Activated T-helper 2 cell treated with anti-CD3 and anti-CD28 coated beads, Interferon-gamma antibody, Interleukin-2, Interleukin-4, amounts not matched to agents 10 μg/mL and 5 μg/mL and 100 μg/mL, durations not matched to agents 14 hours and 24 hours and 36 hours (primary cell): ENCODE data around the gene SAE1. TPM values are rescaled to one million over a fixed set of nuclear protein-coding genes. Genes with fewer than 3 reads are reported as not detected.

Experiments
- DNase-seq: peaks from one replicate; pipeline ENCODE4 v3.0.0; 2021; ENCODE audit warnings: low spot score
- H3K27ac Mint-ChIP-seq: one replicate; pipeline ENCODE4 v1.8.0; 2021; ENCODE audit warnings: mixed read lengths
- H3K27me3 Mint-ChIP-seq: one replicate; pipeline ENCODE4 v1.8.0; 2021; ENCODE audit warnings: low read depth, mixed read lengths
- H3K36me3 Mint-ChIP-seq: one replicate; pipeline ENCODE4 v1.8.0; 2021; ENCODE audit warnings: low read depth, mixed read lengths
- H3K4me1 Mint-ChIP-seq: one replicate; pipeline ENCODE4 v1.8.0; 2021; ENCODE audit warnings: low read depth, mixed read lengths
- H3K4me3 Mint-ChIP-seq: one replicate; pipeline ENCODE4 v1.8.0; 2021; ENCODE audit warnings: low read depth, mild to moderate bottlenecking, moderate library complexity, mixed read lengths
- H3K9me3 Mint-ChIP-seq: one replicate; pipeline ENCODE4 v1.8.0; 2021; ENCODE audit warnings: mixed read lengths
- intact Hi-C: fragments of 100-400 bp; cut with micrococcal nuclease; formaldehyde crosslinking; loops from one replicate; pipeline ENCODE4 v1.15.1; 2023
- total RNA-seq: library from RNA; stranded (reverse); gene quantifications from 2 replicates; pipeline ENCODE4 v1.2.3, GENCODE V29; 2022

The SAE1 gene
- total RNA-seq, 1 donor from 2014 or later: 151 TPM

GRCh38 chr19:47145639-47146486, 15.2 kb downstream of the SAE1 start:
- Mint-ChIP-seq H3K27ac (peak overlapping the region; percentile 19), H3K36me3 (peaks cover 72% of the 10 kb centered on the region), H3K9me3 (no peaks in the 10 kb centered on the region), H3K4me1 (peaks cover 39% of the 10 kb centered on the region), H3K27me3 (no peaks in the 10 kb centered on the region), H3K4me3 (peak overlapping the region; percentile 6)
- intact Hi-C loops: loop anchor here (2.0 kb wide), 1 partner anchor 41 kb away; no protein-coding TSS in a partner anchor
- DNase-seq: no peak

GRCh38 chr19:47146920-47147319, 16.3 kb downstream of the SAE1 start:
- peak overlapping the region; percentile 66 for H3K27ac Mint-ChIP-seq
- H3K4me3 Mint-ChIP-seq: no peak overlapping the region
- DNase-seq: no peak
- no peaks in the 10 kb centered on the region for H3K27me3 Mint-ChIP-seq
- peaks cover 35% of the 10 kb centered on the region for H3K4me1 Mint-ChIP-seq
- H3K36me3 Mint-ChIP-seq: peaks cover 75% of the 10 kb centered on the region
- intact Hi-C loops: loop anchor here (2.0 kb wide), 1 partner anchor 40 kb away; no protein-coding TSS in a partner anchor
- H3K9me3 Mint-ChIP-seq: no peaks in the 10 kb centered on the region

GRCh38 chr19:47151627-47152026, 21.0 kb downstream of the SAE1 start:
- H3K4me1 Mint-ChIP-seq: peaks cover 32% of the 10 kb centered on the region
- H3K27ac Mint-ChIP-seq: no peak overlapping the region

GRCh38 chr19:47152205-47152604, 21.6 kb downstream of the SAE1 start:
- no peaks in the 10 kb centered on the region for H3K27me3 Mint-ChIP-seq
- H3K27ac Mint-ChIP-seq: peak overlapping the region; percentile 22
- H3K9me3 Mint-ChIP-seq: no peaks in the 10 kb centered on the region
- peaks cover 77% of the 10 kb centered on the region for H3K36me3 Mint-ChIP-seq
- intact Hi-C loops: no loop called here
- H3K4me3 Mint-ChIP-seq: no peak overlapping the region
- H3K4me1 Mint-ChIP-seq: peaks cover 34% of the 10 kb centered on the region
- DNase-seq: no peak

More at GRCh38 chr19:47151627-47152026, 21.0 kb downstream of the SAE1 start:
- no peak overlapping the region for H3K4me3 Mint-ChIP-seq
- H3K36me3 Mint-ChIP-seq: peaks cover 77% of the 10 kb centered on the region
- H3K9me3 Mint-ChIP-seq: no peaks in the 10 kb centered on the region
- intact Hi-C loops: no loop called here
- no peaks in the 10 kb centered on the region for H3K27me3 Mint-ChIP-seq
- no peak for DNase-seq

GRCh38 chr19:47152632-47153031, 22.0 kb downstream of the SAE1 start:
- peaks cover 81% of the 10 kb centered on the region for H3K36me3 Mint-ChIP-seq
- DNase-seq: no peak
- no peak overlapping the region for H3K4me3 Mint-ChIP-seq
- peaks cover 37% of the 10 kb centered on the region for H3K4me1 Mint-ChIP-seq
- no peaks in the 10 kb centered on the region for H3K27me3 Mint-ChIP-seq
- peak overlapping the region; percentile 46 for H3K27ac Mint-ChIP-seq
- no peaks in the 10 kb centered on the region for H3K9me3 Mint-ChIP-seq
- intact Hi-C loops: no loop called here

- H3K4me1 Mint-ChIP-seq: peaks cover 40% of the 10 kb centered on the region
- H3K4me3 Mint-ChIP-seq: no peak overlapping the region
- H3K36me3 Mint-ChIP-seq: peaks cover 81% of the 10 kb centered on the region
- no peaks in the 10 kb centered on the region for H3K9me3 Mint-ChIP-seq
- DNase-seq: no peak
- no peak overlapping the region for H3K27ac Mint-ChIP-seq
- intact Hi-C loops: no loop called here
- no peaks in the 10 kb centered on the region for H3K27me3 Mint-ChIP-seq
Measured at GRCh38 chr19:47153266-47153665, 22.6 kb downstream of the SAE1 start.

GRCh38 chr19:47155148-47155547, 24.5 kb downstream of the SAE1 start:
- Mint-ChIP-seq H3K36me3 (peaks cover 81% of the 10 kb centered on the region), H3K27ac (peak overlapping the region; percentile 63), H3K9me3 (no peaks in the 10 kb centered on the region), H3K4me3 (no peak overlapping the region), H3K27me3 (no peaks in the 10 kb centered on the region), H3K4me1 (peaks cover 48% of the 10 kb centered on the region)
- DNase-seq: no peak
- intact Hi-C loops: loop anchor here (5.0 kb wide), 1 partner anchor 72 kb away; no protein-coding TSS in a partner anchor

GRCh38 chr19:47156861-47157430, 26.3 kb downstream of the SAE1 start:
- Mint-ChIP-seq H3K27ac (peak overlapping the region; percentile 84), H3K36me3 (peaks cover 79% of the 10 kb centered on the region), H3K4me1 (peaks cover 46% of the 10 kb centered on the region), H3K27me3 (no peaks in the 10 kb centered on the region), H3K9me3 (no peaks in the 10 kb centered on the region), H3K4me3 (peak overlapping the region; percentile 65)
- intact Hi-C loops: loop anchor here (1.0 to 5.0 kb wide), 2 partner anchors 25 to 70 kb away; no protein-coding TSS in a partner anchor
- no peak for DNase-seq

GRCh38 chr19:47157431-47158321, 27.0 kb downstream of the SAE1 start:
- DNase-seq: no peak
- Mint-ChIP-seq H3K27ac (peak overlapping the region; percentile 90), H3K4me3 (peak overlapping the region; percentile 31), H3K9me3 (no peaks in the 10 kb centered on the region), H3K27me3 (no peaks in the 10 kb centered on the region), H3K36me3 (peaks cover 79% of the 10 kb centered on the region), H3K4me1 (peaks cover 43% of the 10 kb centered on the region)
- intact Hi-C loops: loop anchor here (1.0 to 5.0 kb wide), 3 partner anchors 25 to 87 kb away; no protein-coding TSS in a partner anchor

GRCh38 chr19:47158367-47158791, 27.7 kb downstream of the SAE1 start:
- intact Hi-C loops: loop anchor here (2.0 to 5.0 kb wide), 2 partner anchors 69 to 86 kb away; no protein-coding TSS in a partner anchor
- Mint-ChIP-seq H3K4me3 (peak overlapping the region; percentile 31), H3K9me3 (no peaks in the 10 kb centered on the region)

GRCh38 chr19:47158879-47159503, 28.4 kb downstream of the SAE1 start:
- intact Hi-C loops: loop anchor here (1.0 to 5.0 kb wide), 5 partner anchors 17 to 86 kb away; no protein-coding TSS in a partner anchor
- Mint-ChIP-seq H3K4me1 (peaks cover 37% of the 10 kb centered on the region), H3K4me3 (peak overlapping the region; percentile 31), H3K9me3 (no peaks in the 10 kb centered on the region), H3K27ac (peak overlapping the region; percentile 90), H3K27me3 (no peaks in the 10 kb centered on the region), H3K36me3 (peaks cover 71% of the 10 kb centered on the region)
- no peak for DNase-seq

More at GRCh38 chr19:47158367-47158791, 27.7 kb downstream of the SAE1 start:
- Mint-ChIP-seq H3K27me3 (no peaks in the 10 kb centered on the region), H3K27ac (peak overlapping the region; percentile 90), H3K36me3 (peaks cover 73% of the 10 kb centered on the region), H3K4me1 (peaks cover 37% of the 10 kb centered on the region)
- no peak for DNase-seq
